Progenitor cell of endocrine pancreas (in vitro differentiated cells): ENCODE data around the gene CAVIN2. TPM values are rescaled to one million over a fixed set of nuclear protein-coding genes. Genes with fewer than 3 reads are reported as not detected.

Experiments
- DNase-seq: peaks from one replicate; pipeline ENCODE4 v3.0.0; 2021; ENCODE audit warnings: low spot score; ENCODE audit not compliant: unreplicated experiment
- H3K27ac Mint-ChIP-seq: 2 replicates; pipeline ENCODE4 v1.8.0; 2021; ENCODE audit warnings: mild to moderate bottlenecking, moderate library complexity, mixed read lengths
- H3K27me3 Mint-ChIP-seq: 2 replicates; pipeline ENCODE4 v1.8.0; 2021; ENCODE audit warnings: mixed read lengths
- H3K36me3 Mint-ChIP-seq: 2 replicates; pipeline ENCODE4 v1.8.0; 2022; ENCODE audit warnings: mixed read lengths; ENCODE audit not compliant: insufficient read depth
- H3K4me1 Mint-ChIP-seq: 2 replicates; pipeline ENCODE4 v1.8.0; 2021; ENCODE audit warnings: low read depth, mixed read lengths
- H3K4me3 Mint-ChIP-seq: 2 replicates; pipeline ENCODE4 v1.8.0; 2021; ENCODE audit warnings: low read depth, mild to moderate bottlenecking, moderate library complexity, mixed read lengths
- H3K9me3 Mint-ChIP-seq: 2 replicates; pipeline ENCODE4 v1.8.0; 2021; ENCODE audit warnings: low read depth, mixed read lengths
- CTCF ChIP-seq: fragments of 200-600 bp; sonication (generic); IDR thresholded peaks from one replicate; pipeline ENCODE4 v1.5.0; 2021; ENCODE audit warnings: antibody characterized with exemption, mild to moderate bottlenecking; ENCODE audit not compliant: unreplicated experiment
- total RNA-seq: library from RNA; stranded (reverse); gene quantifications from 2 replicates; pipeline ENCODE4 v1.2.1, GENCODE V29; 2021

The CAVIN2 gene
- total RNA-seq, 1 donor from 2014 or later = 0.17 TPM

GRCh38 chr2:191838526-191838925 lies 8.4 kb downstream of the CAVIN2 start:
- TF ChIP-seq CTCF = no peak
- DNase-seq = no peak
- H3K36me3 Mint-ChIP-seq = no peaks in the 10 kb centered on the region
- H3K4me3 Mint-ChIP-seq = no peak overlapping the region
- no peak overlapping the region for H3K27ac Mint-ChIP-seq
- peaks cover 8% of the 10 kb centered on the region for H3K4me1 Mint-ChIP-seq
- H3K27me3 Mint-ChIP-seq = no peaks in the 10 kb centered on the region
- peaks cover 3% of the 10 kb centered on the region for H3K9me3 Mint-ChIP-seq

GRCh38 chr2:191836853-191837769 lies 9.8 kb downstream of the CAVIN2 start:
- H3K36me3 Mint-ChIP-seq = no peaks in the 10 kb centered on the region
- peaks cover 3% of the 10 kb centered on the region for H3K9me3 Mint-ChIP-seq
- peaks cover 16% of the 10 kb centered on the region for H3K4me1 Mint-ChIP-seq
- no peaks in the 10 kb centered on the region for H3K27me3 Mint-ChIP-seq
- TF ChIP-seq CTCF = no peak
- no peak overlapping the region for H3K27ac Mint-ChIP-seq
- H3K4me3 Mint-ChIP-seq = no peak overlapping the region
- DNase-seq = no peak

- TF ChIP-seq CTCF = no peak
- Mint-ChIP-seq H3K36me3 (no peaks in the 10 kb centered on the region), H3K27ac (no peak overlapping the region), H3K27me3 (no peaks in the 10 kb centered on the region), H3K9me3 (peaks cover 3% of the 10 kb centered on the region), H3K4me1 (peaks cover 22% of the 10 kb centered on the region), H3K4me3 (no peak overlapping the region)
- no peak for DNase-seq
Observed at GRCh38 chr2:191836471-191836852, 10.4 kb downstream of the CAVIN2 start.

GRCh38 chr2:191835539-191836350 lies 11.1 kb downstream of the CAVIN2 start:
- Mint-ChIP-seq H3K4me1 (peaks cover 24% of the 10 kb centered on the region), H3K27me3 (no peaks in the 10 kb centered on the region), H3K36me3 (no peaks in the 10 kb centered on the region), H3K27ac (no peak overlapping the region), H3K9me3 (peaks cover 3% of the 10 kb centered on the region), H3K4me3 (no peak overlapping the region)
- TF ChIP-seq CTCF = no peak
- no peak for DNase-seq

GRCh38 chr2:191835100-191835499 lies 11.8 kb downstream of the CAVIN2 start:
- no peaks in the 10 kb centered on the region for H3K36me3 Mint-ChIP-seq
- DNase-seq = no peak
- no peak overlapping the region for H3K4me3 Mint-ChIP-seq
- H3K27me3 Mint-ChIP-seq = no peaks in the 10 kb centered on the region
- no peak overlapping the region for H3K27ac Mint-ChIP-seq
- TF ChIP-seq CTCF = no peak
- H3K9me3 Mint-ChIP-seq = peaks cover 3% of the 10 kb centered on the region
- peaks cover 22% of the 10 kb centered on the region for H3K4me1 Mint-ChIP-seq
